Measurements from ENCODE around the gene CEP89.
"Not testable (repeated sequence)": the region's sequence is repeated elsewhere in the genome, so short reads cannot be mapped to it uniquely, and the experiment has no call there.

Gene CEP89

GRCh38 chr19:32971715-32972540 lies at the start of gene CEP89, which contains the start of gene FAAP24:
CEP89 (minus strand) TSS chr19:32971958; CDS start chr19:32971874, 84 bp downstream.
FAAP24 (plus strand) TSS chr19:32972242; CDS start chr19:32973197, 955 bp downstream.
- FAIRE-seq = peak; percentile 78
- TF ChIP-seq CTCF (IDR thresholded peaks at IDR 0.05; ENCODE audit: insufficient read depth, missing control alignments) = no peak
- peak; percentile 99 for DNase-seq (ENCODE audit: insufficient read length, low spot score)

- not testable (repeated sequence) for DNase-seq (ENCODE audit: insufficient read length, low spot score); FAIRE-seq
These were observed 39.1 kb upstream of the CEP89 start for GRCh38 chr19:33010891-33011290.

- no peak for DNase-seq (ENCODE audit: insufficient read length, low spot score)
- no peak for TF ChIP-seq CTCF (IDR thresholded peaks at IDR 0.05; ENCODE audit: insufficient read depth, missing control alignments)
- no peak for FAIRE-seq
These were observed 37.0 kb upstream of the CEP89 start for GRCh38 chr19:33008738-33009137.

GRCh38 chr19:33005440-33005839 lies 33.7 kb upstream of the CEP89 start:
- DNase-seq (ENCODE audit: insufficient read length, low spot score) (no peak), FAIRE-seq (no peak)
- TF ChIP-seq CTCF (IDR thresholded peaks at IDR 0.05; ENCODE audit: insufficient read depth, missing control alignments) = no peak

GRCh38 chr19:33003424-33004024 lies 31.8 kb upstream of the CEP89 start:
- FAIRE-seq = not testable (repeated sequence)

GRCh38 chr19:33002126-33002865 lies 30.5 kb upstream of the CEP89 start:
- FAIRE-seq; DNase-seq (ENCODE audit: insufficient read length, low spot score): not testable (repeated sequence)

More at GRCh38 chr19:33003424-33004024, 31.8 kb upstream of the CEP89 start:
- not testable (repeated sequence) for DNase-seq (ENCODE audit: insufficient read length, low spot score)

- FAIRE-seq (no peak), DNase-seq (ENCODE audit: insufficient read length, low spot score) (no peak)
- TF ChIP-seq CTCF (IDR thresholded peaks at IDR 0.05; ENCODE audit: insufficient read depth, missing control alignments) = no peak
These were observed 29.2 kb upstream of the CEP89 start for GRCh38 chr19:33000910-33001309.

GRCh38 chr19:33000510-33000909 lies 28.8 kb upstream of the CEP89 start:
- no peak for DNase-seq (ENCODE audit: insufficient read length, low spot score)
- FAIRE-seq = no peak
- no peak for TF ChIP-seq CTCF (IDR thresholded peaks at IDR 0.05; ENCODE audit: insufficient read depth, missing control alignments)

Data from D721Med (cell line).